K562 (cell line): ENCODE data around the gene FRMD4A. TPM values are rescaled to one million over a fixed set of nuclear protein-coding genes. Genes with fewer than 3 reads are reported as not detected.

Experiments used
- ATAC-seq: fragments of 200-7000 bp; cut with Tn5 transposase; 3 replicates; pipeline ENCODE4 v1.9.1; 2020; ENCODE audit warnings: moderate library complexity
- BruUV-seq: library from RNA; stranded (reverse); fragments of 400-500 nt; replicated peaks from 2 replicates; lab custom pipeline; 2021; lab: Mats Ljungman, UMichigan
- CTCF ChIA-PET: fragments of 300-600 bp; formaldehyde crosslinking; extraction: SDS; loops from one replicate; lab custom pipeline; 2021; ENCODE audit warnings: low intra/inter-chr PET ratio; lab: Yijun Ruan, JAX
- POLR2A ChIA-PET: fragments of 300-600, 350-650 bp; sonication (Branson Sonifier 250); formaldehyde crosslinking; extraction: SDS; loops from one replicate; lab custom pipeline; 2021; ENCODE audit warnings: antibody characterized with exemption, inconsistent platforms; lab: Yijun Ruan, JAX
- DNase-seq, 4 experiments: peaks; one replicate each; pipeline versions ENCODE4 v3.0.0 to v3.0.0-alpha.2; 2011 to 2018; ENCODE audit warnings: low spot score in 3 of 4, mixed read lengths in 3 of 4; ENCODE audit errors: extremely low read depth in 1 of 4
- FAIRE-seq: peaks from 2 replicates; lab custom pipeline; 2011; peaks lifted over from hg19 to GRCh38; lab: Jason Lieb, UNC
- H2AFZ ChIP-seq: 2 replicates; pipeline ENCODE4 v1.6.0; 2011; ENCODE audit warnings: low read depth, low read length, control low read depth, inconsistent platforms
- H3K27ac ChIP-seq: fragments of 200-600 bp; 3 replicates; pipeline ENCODE4 v1.8.0; 2011; ENCODE audit warnings: low read depth, mild to moderate bottlenecking, control low read depth, inconsistent platforms, low read length, moderate library complexity, mixed read lengths; ENCODE audit errors: extremely low read depth
- H3K27me3 ChIP-seq, 2 experiments: fragments of 300-600 bp in 1 of 2; 2 replicates in 1 of 2; 3 replicates in 1 of 2; pipeline versions ENCODE4 v1.6.0 to v1.8.0; 2011; ENCODE audit warnings: inconsistent platforms in 2 of 2, low read length in 2 of 2, mild to moderate bottlenecking in 1 of 2, mixed read lengths in 1 of 2, moderate library complexity in 1 of 2; ENCODE audit not compliant: control insufficient read depth in 2 of 2, insufficient read depth in 2 of 2
- H3K36me3 ChIP-seq: fragments of 300-600 bp; 3 replicates; pipeline ENCODE4 v1.8.0; 2011; ENCODE audit warnings: mild to moderate bottlenecking, low read length, inconsistent platforms; ENCODE audit not compliant: control insufficient read depth, insufficient read depth
- H3K4me1 ChIP-seq, 2 experiments: fragments of 200-600 bp in 1 of 2; replicated peaks in 1 of 2; 2 replicates in 1 of 2; 3 replicates in 1 of 2; pipeline versions ENCODE4 v1.5.1 to v1.8.0; 2011; ENCODE audit warnings: inconsistent platforms in 2 of 2, low read length in 2 of 2, mild to moderate bottlenecking in 1 of 2, mixed read lengths in 1 of 2, moderate library complexity in 1 of 2; ENCODE audit not compliant: control insufficient read depth in 2 of 2, insufficient read depth in 2 of 2
- H3K4me2 ChIP-seq: 2 replicates; pipeline ENCODE4 v1.6.1; 2011; ENCODE audit warnings: low read length, control low read depth, inconsistent platforms, mixed read lengths; ENCODE audit not compliant: insufficient read depth
- H3K4me3 ChIP-seq: fragments of 200-600 bp; sonication (generic), shearing (Covaris generic); 2 replicates; pipeline ENCODE4 v1.5.1; 2016; ENCODE audit warnings: control low read depth, inconsistent platforms
- H3K79me2 ChIP-seq: fragments of 200-600 bp; 3 replicates; pipeline ENCODE4 v1.8.0; 2011; ENCODE audit warnings: low read length, inconsistent platforms; ENCODE audit not compliant: control insufficient read depth, insufficient read depth
- H3K9ac ChIP-seq, 2 experiments: 2 replicates each; pipeline versions ENCODE4 v1.6.0 to v1.6.1; 2011; ENCODE audit warnings: low read depth in 2 of 2, low read length in 2 of 2, control low read depth in 1 of 2, inconsistent platforms in 1 of 2, mild to moderate bottlenecking in 1 of 2, mixed read lengths in 1 of 2; ENCODE audit not compliant: insufficient read depth in 1 of 2
- H3K9me1 ChIP-seq: one replicate; pipeline ENCODE4 v1.6.0; 2011; ENCODE audit warnings: inconsistent platforms, mild to moderate bottlenecking, low read length, moderate library complexity; ENCODE audit not compliant: control insufficient read depth, insufficient read depth
- H3K9me3 ChIP-seq: replicated peaks from 2 replicates; pipeline ENCODE4 v1.5.1; 2011; ENCODE audit warnings: low read depth, low read length, inconsistent platforms; ENCODE audit not compliant: control insufficient read depth, insufficient read depth
- H4K20me1 ChIP-seq: replicated peaks from 2 replicates; pipeline ENCODE4 v1.6.1; 2011; ENCODE audit warnings: low read length, inconsistent platforms, mixed read lengths; ENCODE audit not compliant: control insufficient read depth, insufficient read depth
- ADNP ChIP-seq: fragments of 200-800 bp; sonication (Bioruptor generic); IDR thresholded peaks from 2 replicates; pipeline ENCODE4 v1.6.1; 2016; ENCODE audit warnings: missing genetic modification characterization, missing compliant biosample characterization
- BRD9 ChIP-seq: fragments of 450-650 bp; IDR thresholded peaks from 2 replicates; pipeline ENCODE4 v1.6.1; 2018; ENCODE audit warnings: low read depth; ENCODE audit not compliant: partially characterized antibody
- GATAD2B ChIP-seq: fragments of 450-650 bp; IDR thresholded peaks from 2 replicates; pipeline ENCODE4 v1.6.1; 2017; ENCODE audit warnings: mild to moderate bottlenecking, borderline replicate concordance
- HSF4 ChIP-seq: fragments of 250-450 bp; sonication (Bioruptor Pico); IDR thresholded peaks from 2 replicates; pipeline ENCODE4 v2.1.2; 2022; ENCODE audit warnings: mild to moderate bottlenecking, moderate library complexity, borderline replicate concordance
- KDM2B ChIP-seq: fragments of 250-450 bp; sonication (Bioruptor Pico); IDR thresholded peaks from 2 replicates; pipeline ENCODE4 v1.8.0; 2021; ENCODE audit warnings: mild to moderate bottlenecking, moderate library complexity
- NCOA4 ChIP-seq: fragments of 450-650 bp; IDR thresholded peaks from 2 replicates; pipeline ENCODE4 v1.6.1; 2018; ENCODE audit warnings: mild to moderate bottlenecking; ENCODE audit not compliant: partially characterized antibody
- SAP30 ChIP-seq: fragments of 200-600 bp; sonication (generic); IDR thresholded peaks from 2 replicates; pipeline ENCODE4 v1.6.1; 2012; ENCODE audit warnings: borderline replicate concordance, low read depth, mild to moderate bottlenecking, moderate library complexity, low read length, control low read depth, inconsistent platforms; ENCODE audit not compliant: insufficient read depth, poor library complexity, severe bottlenecking
- SNRNP70 ChIP-seq: fragments of 200-400 bp; formaldehyde crosslinking; optimal IDR thresholded peaks from 2 replicates; pipeline ENCODE3; 2017; ENCODE audit warnings: low read depth, low read length
- SPI1 ChIP-seq: IDR thresholded peaks from 2 replicates; pipeline ENCODE4 v1.6.1; 2011; ENCODE audit warnings: low read depth, low read length, control low read depth, borderline replicate concordance
- WGBS: fragments of 100-300 bp; shearing (Covaris generic); methylation state at CpG from one replicate; pipeline ENCODE4 v1.1.6; 2016; ENCODE audit warnings: low coverage, mixed read lengths; ENCODE audit not compliant: insufficient coverage; ENCODE audit errors: missing lambda C conversion rate; 5-methylcytosine and 5-hydroxymethylcytosine counted together
- in situ Hi-C: fragments of 300-500 bp; cut with MboI; formaldehyde crosslinking; loops from 4 replicates; pipeline ENCODE4 v1.15.0; 2018; ENCODE audit warnings: inconsistent platforms, mixed read lengths
- intact Hi-C: fragments of 100-400 bp; cut with micrococcal nuclease; formaldehyde crosslinking; loops from 2 replicates; pipeline ENCODE4 v1.14.2; 2022
- polyA plus RNA-seq, 8 experiments: library from polyadenylated mRNA; depleted of rRNA in 4 of 8; stranded (reverse) in 5 of 8; unstranded in 3 of 8; fragments of >200 nt; fragmentation: Nextera tagmentation in 2 of 8; fragmentation: Illumina TruSeq in 1 of 8; extraction: Ambion mirVana in 2 of 8; extraction: Trizol in 1 of 8; gene quantifications; 2 replicates each; pipeline versions ENCODE4 v1.2.1 to v1.2.3, GENCODE V29; 2011 to 2014; ENCODE audit warnings: inconsistent platforms in 1 of 8, missing spikeins in 1 of 8
- total RNA-seq, 7 experiments: library from RNA; depleted of rRNA in 6 of 7; stranded (reverse); fragments of >200 nt in 6 of 7; fragmentation: Illumina TruSeq in 2 of 7; extraction: Trizol in 2 of 7; gene quantifications; 2 replicates each; pipeline versions ENCODE4 v1.2.1 to v1.2.3, GENCODE V29; 2011 to 2021; ENCODE audit warnings: low replicate concordance in 1 of 7
- TF ChIP-seq, protein P1 (sequence below): fragments of 200-800 bp; sonication (Bioruptor generic); IDR thresholded peaks from 2 replicates; pipeline ENCODE4 v1.6.1; 2016; ENCODE audit warnings: missing genetic modification characterization, missing compliant biosample characterization
- TF ChIP-seq, protein P2 (sequence below): sonication (generic); formaldehyde crosslinking; IDR thresholded peaks from 2 replicates; pipeline ENCODE4 v1.8.0; 2022; ENCODE audit warnings: missing genetic modification reagents, mild to moderate bottlenecking, moderate library complexity, borderline replicate concordance

FRMD4A gene
- total and polyA plus RNA-seq, 9 of the 15 experiments (the other 6 are each of a cell fraction or from before 2014, with no cell fraction given), result 0.80 to 5.2 (median 3.0) TPM

DNA sequence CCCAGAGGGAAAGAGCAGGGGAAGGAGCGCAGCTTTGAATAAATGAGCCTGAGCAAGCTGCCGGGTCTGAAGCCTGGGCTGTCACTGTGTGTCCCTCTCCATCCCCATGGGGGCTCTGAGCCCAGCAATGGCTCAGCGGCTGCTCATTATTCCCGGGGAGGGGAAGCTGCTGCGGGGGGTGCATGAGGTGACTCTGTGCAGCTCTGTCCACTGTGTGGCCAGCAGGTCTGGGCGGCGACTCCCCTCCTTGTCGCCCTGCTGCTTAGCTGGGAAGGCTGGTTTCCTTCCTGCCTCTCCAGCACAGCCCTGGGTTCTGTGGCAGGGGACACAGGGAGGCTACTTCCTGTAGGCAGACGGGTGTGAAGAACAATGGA, 509.8 kb downstream of the FRMD4A start:
- no peaks in the 10 kb centered on the region for H3K9me3 ChIP-seq
- ATAC-seq (no peak), FAIRE-seq (no peak), DNase-seq (no peak)
- H3K36me3 ChIP-seq, result no peaks in the 10 kb centered on the region
- POLR2A ChIA-PET, result no interaction called here
- in situ Hi-C loops (no loop called here), intact Hi-C loops (no loop called here)
- H4K20me1 ChIP-seq, result no peaks in the 10 kb centered on the region
- H3K4me1 ChIP-seq, result no peaks in the 10 kb centered on the region; a peak in 1 of 5 replicates
- H3K27ac ChIP-seq, result no peak overlapping the region
- H3K27me3 ChIP-seq, result peaks cover 15 to 29% of the 10 kb centered on the region in 2 experiments; a peak in 4 of 5 replicates
- H3K79me2 ChIP-seq, result no peaks in the 10 kb centered on the region
- H3K9ac ChIP-seq, result no peak overlapping the region
- no TSS peak for BruUV-seq
- 0% methylated on average over 8 of the region's 9 CpGs for WGBS
- CTCF ChIA-PET, result no interaction called here
- no peak overlapping the region for H3K4me3 ChIP-seq
- H3K9me1 ChIP-seq, result no peaks in the 10 kb centered on the region
- H3K4me2 ChIP-seq, result no peak overlapping the region
- no peak overlapping the region for H2AFZ ChIP-seq
- TF ChIP-seq SNRNP70, result no peak
- TF ChIP-seq HSF4 (CRISPR knock-in tag), result no peak
- TF ChIP-seq, protein P1, sequence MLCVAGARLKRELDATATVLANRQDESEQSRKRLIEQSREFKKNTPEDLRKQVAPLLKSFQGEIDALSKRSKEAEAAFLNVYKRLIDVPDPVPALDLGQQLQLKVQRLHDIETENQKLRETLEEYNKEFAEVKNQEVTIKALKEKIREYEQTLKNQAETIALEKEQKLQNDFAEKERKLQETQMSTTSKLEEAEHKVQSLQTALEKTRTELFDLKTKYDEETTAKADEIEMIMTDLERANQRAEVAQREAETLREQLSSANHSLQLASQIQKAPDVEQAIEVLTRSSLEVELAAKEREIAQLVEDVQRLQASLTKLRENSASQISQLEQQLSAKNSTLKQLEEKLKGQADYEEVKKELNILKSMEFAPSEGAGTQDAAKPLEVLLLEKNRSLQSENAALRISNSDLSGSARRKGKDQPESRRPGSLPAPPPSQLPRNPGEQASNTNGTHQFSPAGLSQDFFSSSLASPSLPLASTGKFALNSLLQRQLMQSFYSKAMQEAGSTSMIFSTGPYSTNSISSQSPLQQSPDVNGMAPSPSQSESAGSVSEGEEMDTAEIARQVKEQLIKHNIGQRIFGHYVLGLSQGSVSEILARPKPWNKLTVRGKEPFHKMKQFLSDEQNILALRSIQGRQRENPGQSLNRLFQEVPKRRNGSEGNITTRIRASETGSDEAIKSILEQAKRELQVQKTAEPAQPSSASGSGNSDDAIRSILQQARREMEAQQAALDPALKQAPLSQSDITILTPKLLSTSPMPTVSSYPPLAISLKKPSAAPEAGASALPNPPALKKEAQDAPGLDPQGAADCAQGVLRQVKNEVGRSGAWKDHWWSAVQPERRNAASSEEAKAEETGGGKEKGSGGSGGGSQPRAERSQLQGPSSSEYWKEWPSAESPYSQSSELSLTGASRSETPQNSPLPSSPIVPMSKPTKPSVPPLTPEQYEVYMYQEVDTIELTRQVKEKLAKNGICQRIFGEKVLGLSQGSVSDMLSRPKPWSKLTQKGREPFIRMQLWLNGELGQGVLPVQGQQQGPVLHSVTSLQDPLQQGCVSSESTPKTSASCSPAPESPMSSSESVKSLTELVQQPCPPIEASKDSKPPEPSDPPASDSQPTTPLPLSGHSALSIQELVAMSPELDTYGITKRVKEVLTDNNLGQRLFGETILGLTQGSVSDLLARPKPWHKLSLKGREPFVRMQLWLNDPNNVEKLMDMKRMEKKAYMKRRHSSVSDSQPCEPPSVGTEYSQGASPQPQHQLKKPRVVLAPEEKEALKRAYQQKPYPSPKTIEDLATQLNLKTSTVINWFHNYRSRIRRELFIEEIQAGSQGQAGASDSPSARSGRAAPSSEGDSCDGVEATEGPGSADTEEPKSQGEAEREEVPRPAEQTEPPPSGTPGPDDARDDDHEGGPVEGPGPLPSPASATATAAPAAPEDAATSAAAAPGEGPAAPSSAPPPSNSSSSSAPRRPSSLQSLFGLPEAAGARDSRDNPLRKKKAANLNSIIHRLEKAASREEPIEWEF (CRISPR knock-in tag), result no peak
- no peak for TF ChIP-seq BRD9
- TF ChIP-seq, protein P2, sequence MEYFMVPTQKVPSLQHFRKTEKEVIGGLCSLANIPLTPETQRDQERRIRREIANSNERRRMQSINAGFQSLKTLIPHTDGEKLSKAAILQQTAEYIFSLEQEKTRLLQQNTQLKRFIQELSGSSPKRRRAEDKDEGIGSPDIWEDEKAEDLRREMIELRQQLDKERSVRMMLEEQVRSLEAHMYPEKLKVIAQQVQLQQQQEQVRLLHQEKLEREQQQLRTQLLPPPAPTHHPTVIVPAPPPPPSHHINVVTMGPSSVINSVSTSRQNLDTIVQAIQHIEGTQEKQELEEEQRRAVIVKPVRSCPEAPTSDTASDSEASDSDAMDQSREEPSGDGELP (CRISPR knock-in tag), result no peak
- no peak for TF ChIP-seq SAP30
- TF ChIP-seq GATAD2B, result no peak
- no peak for TF ChIP-seq SPI1
- no peak for TF ChIP-seq ADNP (tag)
- no peak for TF ChIP-seq KDM2B (CRISPR knock-in tag)
- no peak for TF ChIP-seq NCOA4
